Hypothalamus (tissue), 51 donors: Measurements from ENCODE around the gene IBSP.

Experiments used
- DNase-seq, 51 donors: peaks; one replicate each; lab custom pipeline; 2025; lab: John Stamatoyannopoulos, UW

IBSP gene

GRCh38 chr4:87838205-87838604 is 38.9 kb downstream of the IBSP start:
- DNase-seq = peak in 4 of 51 donors; percentile 1 to 24 (median 4)

- peak in 22 of 51 donors; percentile 3 to 72 (median 28) for DNase-seq
These were observed 39.7 kb downstream of the IBSP start for GRCh38 chr4:87838890-87839591.

- peak in 1 of 51 donors; percentile 59 for DNase-seq
These were observed 40.2 kb downstream of the IBSP start for GRCh38 chr4:87839592-87839946.

GRCh38 chr4:87840149-87840548 is 40.8 kb downstream of the IBSP start:
- DNase-seq = peak in 2 of 51 donors; percentile 32 to 59

GRCh38 chr4:87843936-87844335 is 44.6 kb downstream of the IBSP start:
- DNase-seq = peak in 4 of 51 donors; percentile 2 to 20 (median 15)

GRCh38 chr4:87844452-87844851 is 45.1 kb downstream of the IBSP start:
- DNase-seq = no peak

GRCh38 chr4:87846226-87846625 is 46.9 kb downstream of the IBSP start:
- DNase-seq = no peak

GRCh38 chr4:87848622-87849351 is 49.4 kb downstream of the IBSP start:
- DNase-seq = peak in 31 of 51 donors; percentile 12 to 75 (median 41)

- DNase-seq = no peak
These were observed 50.3 kb downstream of the IBSP start for GRCh38 chr4:87849612-87850011.

- peak in 1 of 51 donors; percentile 9 for DNase-seq
These were observed 52.0 kb downstream of the IBSP start for GRCh38 chr4:87851332-87851731.

GRCh38 chr4:87851953-87852352 is 52.6 kb downstream of the IBSP start:
- no peak for DNase-seq

- peak in 2 of 51 donors; percentile 26 to 69 for DNase-seq
These were observed 53.8 kb downstream of the IBSP start for GRCh38 chr4:87853108-87853507.

- DNase-seq = no peak
These were observed 54.5 kb downstream of the IBSP start for GRCh38 chr4:87853891-87854290.

GRCh38 chr4:87855559-87855958 is 56.2 kb downstream of the IBSP start:
- DNase-seq = peak in 2 of 51 donors; percentile 5 to 9

GRCh38 chr4:87856816-87857215 is 57.5 kb downstream of the IBSP start:
- no peak for DNase-seq

GRCh38 chr4:87857789-87858188 is 58.4 kb downstream of the IBSP start:
- no peak for DNase-seq
